K562 (cell line): ENCODE results near the gene PHTF2. TPM values are rescaled to one million over a fixed set of nuclear protein-coding genes. Genes with fewer than 3 reads are reported as not detected.

Experiments
- ATAC-seq: fragments of 200-7000 bp; cut with Tn5 transposase; 3 replicates; pipeline ENCODE4 v1.9.1; 2020; ENCODE audit warnings: moderate library complexity
- BruUV-seq: library from RNA; stranded (reverse); fragments of 400-500 nt; replicated peaks from 2 replicates; lab custom pipeline; 2021; lab: Mats Ljungman, UMichigan
- CTCF ChIA-PET: fragments of 300-600 bp; formaldehyde crosslinking; extraction: SDS; loops from one replicate; lab custom pipeline; 2021; ENCODE audit warnings: low intra/inter-chr PET ratio; lab: Yijun Ruan, JAX
- POLR2A ChIA-PET: fragments of 300-600, 350-650 bp; sonication (Branson Sonifier 250); formaldehyde crosslinking; extraction: SDS; loops from one replicate; lab custom pipeline; 2021; ENCODE audit warnings: antibody characterized with exemption, inconsistent platforms; lab: Yijun Ruan, JAX
- DNase-seq, 4 experiments: peaks; one replicate each; pipeline versions ENCODE4 v3.0.0 to v3.0.0-alpha.2; 2011 to 2018; ENCODE audit warnings: low spot score in 3 of 4, mixed read lengths in 3 of 4; ENCODE audit errors: extremely low read depth in 1 of 4
- FAIRE-seq: peaks from 2 replicates; lab custom pipeline; 2011; peaks lifted over from hg19 to GRCh38; lab: Jason Lieb, UNC
- H2AFZ ChIP-seq: 2 replicates; pipeline ENCODE4 v1.6.0; 2011; ENCODE audit warnings: low read depth, low read length, control low read depth, inconsistent platforms
- H3K27ac ChIP-seq: fragments of 200-600 bp; 3 replicates; pipeline ENCODE4 v1.8.0; 2011; ENCODE audit warnings: low read depth, mild to moderate bottlenecking, control low read depth, inconsistent platforms, low read length, moderate library complexity, mixed read lengths; ENCODE audit errors: extremely low read depth
- H3K27me3 ChIP-seq, 2 experiments: fragments of 300-600 bp in 1 of 2; 2 replicates in 1 of 2; 3 replicates in 1 of 2; pipeline versions ENCODE4 v1.6.0 to v1.8.0; 2011; ENCODE audit warnings: inconsistent platforms in 2 of 2, low read length in 2 of 2, mild to moderate bottlenecking in 1 of 2, mixed read lengths in 1 of 2, moderate library complexity in 1 of 2; ENCODE audit not compliant: control insufficient read depth in 2 of 2, insufficient read depth in 2 of 2
- H3K36me3 ChIP-seq: fragments of 300-600 bp; 3 replicates; pipeline ENCODE4 v1.8.0; 2011; ENCODE audit warnings: mild to moderate bottlenecking, low read length, inconsistent platforms; ENCODE audit not compliant: control insufficient read depth, insufficient read depth
- H3K4me1 ChIP-seq, 2 experiments: fragments of 200-600 bp in 1 of 2; replicated peaks in 1 of 2; 2 replicates in 1 of 2; 3 replicates in 1 of 2; pipeline versions ENCODE4 v1.5.1 to v1.8.0; 2011; ENCODE audit warnings: inconsistent platforms in 2 of 2, low read length in 2 of 2, mild to moderate bottlenecking in 1 of 2, mixed read lengths in 1 of 2, moderate library complexity in 1 of 2; ENCODE audit not compliant: control insufficient read depth in 2 of 2, insufficient read depth in 2 of 2
- H3K4me2 ChIP-seq: 2 replicates; pipeline ENCODE4 v1.6.1; 2011; ENCODE audit warnings: low read length, control low read depth, inconsistent platforms, mixed read lengths; ENCODE audit not compliant: insufficient read depth
- H3K4me3 ChIP-seq: fragments of 200-600 bp; sonication (generic), shearing (Covaris generic); 2 replicates; pipeline ENCODE4 v1.5.1; 2016; ENCODE audit warnings: control low read depth, inconsistent platforms
- H3K79me2 ChIP-seq: fragments of 200-600 bp; 3 replicates; pipeline ENCODE4 v1.8.0; 2011; ENCODE audit warnings: low read length, inconsistent platforms; ENCODE audit not compliant: control insufficient read depth, insufficient read depth
- H3K9ac ChIP-seq, 2 experiments: 2 replicates each; pipeline versions ENCODE4 v1.6.0 to v1.6.1; 2011; ENCODE audit warnings: low read depth in 2 of 2, low read length in 2 of 2, control low read depth in 1 of 2, inconsistent platforms in 1 of 2, mild to moderate bottlenecking in 1 of 2, mixed read lengths in 1 of 2; ENCODE audit not compliant: insufficient read depth in 1 of 2
- H3K9me1 ChIP-seq: one replicate; pipeline ENCODE4 v1.6.0; 2011; ENCODE audit warnings: inconsistent platforms, mild to moderate bottlenecking, low read length, moderate library complexity; ENCODE audit not compliant: control insufficient read depth, insufficient read depth
- H3K9me3 ChIP-seq: replicated peaks from 2 replicates; pipeline ENCODE4 v1.5.1; 2011; ENCODE audit warnings: low read depth, low read length, inconsistent platforms; ENCODE audit not compliant: control insufficient read depth, insufficient read depth
- H4K20me1 ChIP-seq: replicated peaks from 2 replicates; pipeline ENCODE4 v1.6.1; 2011; ENCODE audit warnings: low read length, inconsistent platforms, mixed read lengths; ENCODE audit not compliant: control insufficient read depth, insufficient read depth
- ARNT ChIP-seq, 2 experiments: fragments of 450-650 bp; IDR thresholded peaks; 2 replicates each; pipeline ENCODE4 v1.6.1; 2016; ENCODE audit warnings: mild to moderate bottlenecking in 1 of 2
- CAMTA2 ChIP-seq: fragments of 250-450 bp; sonication (Bioruptor Pico); conservative IDR thresholded peaks from 2 replicates; pipeline ENCODE4 v1.5.1; 2022
- DACH1 ChIP-seq: fragments of 450-650 bp; IDR thresholded peaks from 2 replicates; pipeline ENCODE4 v1.6.1; 2018; ENCODE audit not compliant: partially characterized antibody
- EP400 ChIP-seq: fragments of 450-650 bp; IDR thresholded peaks from 2 replicates; pipeline ENCODE4 v1.6.1; 2017; ENCODE audit warnings: antibody characterized with exemption, mild to moderate bottlenecking, moderate library complexity
- HDAC1 ChIP-seq, 2 experiments: fragments of 450-650 bp; IDR thresholded peaks; 2 replicates each; pipeline ENCODE4 v1.6.1; 2016 to 2017; ENCODE audit warnings: inconsistent platforms in 1 of 2, mild to moderate bottlenecking in 1 of 2, moderate library complexity in 1 of 2
- LEF1 ChIP-seq: fragments of 450-650 bp; IDR thresholded peaks from 2 replicates; pipeline ENCODE4 v1.6.1; 2016; ENCODE audit warnings: mild to moderate bottlenecking
- MAFF ChIP-seq: IDR thresholded peaks from 2 replicates; pipeline ENCODE4 v1.6.1; 2012; ENCODE audit warnings: low read length, improper control_type of control experiment
- MEIS2 ChIP-seq: fragments of 450-650 bp; IDR thresholded peaks from 2 replicates; pipeline ENCODE4 v1.6.1; 2014; ENCODE audit warnings: mild to moderate bottlenecking; ENCODE audit not compliant: partially characterized antibody
- MYNN ChIP-seq, 2 experiments: sonication (generic); formaldehyde crosslinking in 1 of 2; IDR thresholded peaks; 2 replicates each; pipeline versions ENCODE4 v1.5.0 to v1.6.1; 2016 to 2020; ENCODE audit warnings: antibody characterized with exemption in 1 of 2, missing genetic modification reagents in 1 of 2
- RAD51 ChIP-seq: fragments of 450-650 bp; IDR thresholded peaks from 2 replicates; pipeline ENCODE4 v1.7.1; 2016; ENCODE audit warnings: low read depth, mild to moderate bottlenecking, borderline replicate concordance
- RREB1 ChIP-seq: fragments of 250-450 bp; sonication (Bioruptor Pico); IDR thresholded peaks from 2 replicates; pipeline ENCODE4 v1.4.0; 2020
- SAP30 ChIP-seq: fragments of 200-600 bp; sonication (generic); IDR thresholded peaks from 2 replicates; pipeline ENCODE4 v1.6.1; 2012; ENCODE audit warnings: borderline replicate concordance, low read depth, mild to moderate bottlenecking, moderate library complexity, low read length, control low read depth, inconsistent platforms; ENCODE audit not compliant: insufficient read depth, poor library complexity, severe bottlenecking
- SNIP1 ChIP-seq: fragments of 450-650 bp; IDR thresholded peaks from 2 replicates; pipeline ENCODE4 v1.7.1; 2017; ENCODE audit warnings: low read depth, mild to moderate bottlenecking
- ZNF146 ChIP-seq: IDR thresholded peaks from one replicate; pipeline ENCODE4 v1.6.1; 2018; ENCODE audit warnings: missing compliant biosample characterization; ENCODE audit not compliant: unreplicated experiment
- ZNF23 ChIP-seq: fragments of 250-450 bp; sonication (Bioruptor Pico); IDR thresholded peaks from 2 replicates; pipeline ENCODE4 v1.4.0; 2020; ENCODE audit warnings: mild to moderate bottlenecking
- ZNF274 ChIP-seq: IDR thresholded peaks from 2 replicates; pipeline ENCODE4 v1.6.1; 2011; ENCODE audit warnings: low read depth, mild to moderate bottlenecking, low read length, moderate library complexity, borderline replicate concordance
- ZNF282 ChIP-seq: sonication (generic); formaldehyde crosslinking; IDR thresholded peaks from 2 replicates; pipeline ENCODE4 v1.8.1; 2023; ENCODE audit warnings: missing genetic modification reagents
- ZNF583 ChIP-seq: fragments of 250-450 bp; sonication (Bioruptor Pico); IDR thresholded peaks from 2 replicates; pipeline ENCODE4 v1.4.0; 2020
- WGBS: fragments of 100-300 bp; shearing (Covaris generic); methylation state at CpG from one replicate; pipeline ENCODE4 v1.1.6; 2016; ENCODE audit warnings: low coverage, mixed read lengths; ENCODE audit not compliant: insufficient coverage; ENCODE audit errors: missing lambda C conversion rate; 5-methylcytosine and 5-hydroxymethylcytosine counted together
- in situ Hi-C: fragments of 300-500 bp; cut with MboI; formaldehyde crosslinking; loops from 4 replicates; pipeline ENCODE4 v1.15.0; 2018; ENCODE audit warnings: inconsistent platforms, mixed read lengths
- intact Hi-C: fragments of 100-400 bp; cut with micrococcal nuclease; formaldehyde crosslinking; loops from 2 replicates; pipeline ENCODE4 v1.14.2; 2022
- polyA plus RNA-seq, 8 experiments: library from polyadenylated mRNA; depleted of rRNA in 4 of 8; stranded (reverse) in 5 of 8; unstranded in 3 of 8; fragments of >200 nt; fragmentation: Nextera tagmentation in 2 of 8; fragmentation: Illumina TruSeq in 1 of 8; extraction: Ambion mirVana in 2 of 8; extraction: Trizol in 1 of 8; gene quantifications; 2 replicates each; pipeline versions ENCODE4 v1.2.1 to v1.2.3, GENCODE V29; 2011 to 2014; ENCODE audit warnings: inconsistent platforms in 1 of 8, missing spikeins in 1 of 8
- total RNA-seq, 7 experiments: library from RNA; depleted of rRNA in 6 of 7; stranded (reverse); fragments of >200 nt in 6 of 7; fragmentation: Illumina TruSeq in 2 of 7; extraction: Trizol in 2 of 7; gene quantifications; 2 replicates each; pipeline versions ENCODE4 v1.2.1 to v1.2.3, GENCODE V29; 2011 to 2021; ENCODE audit warnings: low replicate concordance in 1 of 7

The PHTF2 gene
- total and polyA plus RNA-seq, 9 of the 15 experiments (the other 6 are each of a cell fraction or from before 2014, with no cell fraction given), result 17.9 to 43.6 (median 25.4) TPM

GRCh38 chr7:77913977-77914607 lies 115.5 kb downstream of the PHTF2 start:
- H3K9me1 ChIP-seq, result no peaks in the 10 kb centered on the region
- peak in 3 of 4 experiments; percentile 21 to 81 (median 57) for DNase-seq
- intact Hi-C loops, result no loop called here
- H4K20me1 ChIP-seq, result no peaks in the 10 kb centered on the region
- in situ Hi-C loops, result no loop called here
- CTCF ChIA-PET, result interaction anchor here (0.6 kb wide), 1 partner anchor 174 kb away, joined by 3 read pairs; no protein-coding TSS in a partner anchor
- ATAC-seq, result peak; percentile 86
- FAIRE-seq, result peak; percentile 91
- H3K4me1 ChIP-seq, result peaks cover 11 to 29% of the 10 kb centered on the region in 2 experiments; a peak in 4 of 5 replicates
- peak overlapping the region; percentile 47 for H2AFZ ChIP-seq
- peaks cover 17% of the 10 kb centered on the region; the same call in 2 of the 3 replicates for H3K36me3 ChIP-seq
- WGBS, result 0% methylated on average over 3 of the region's 4 CpGs
- no peak overlapping the region for H3K9ac ChIP-seq
- H3K4me2 ChIP-seq, result peak overlapping the region; percentile 62
- POLR2A ChIA-PET, result interaction anchor here (0.9 to 1.8 kb wide), 6 partner anchors 8 to 350 kb away, joined by 3 to 5 read pairs (median 4); no protein-coding TSS in a partner anchor
- H3K27ac ChIP-seq, result peak overlapping the region; percentile 52; the same call in 2 of the 3 replicates
- no peaks in the 10 kb centered on the region for H3K79me2 ChIP-seq
- BruUV-seq, result no TSS peak
- no peak overlapping the region for H3K4me3 ChIP-seq
- no peaks in the 10 kb centered on the region for H3K9me3 ChIP-seq
- H3K27me3 ChIP-seq, result no peaks in the 10 kb centered on the region
- peak; percentile 12 for TF ChIP-seq DACH1
- TF ChIP-seq MEIS2, result peak; percentile 11
- no peak for TF ChIP-seq MAFF
- TF ChIP-seq ZNF282 (CRISPR knock-in tag), result no peak
- TF ChIP-seq RAD51, result peak; percentile 24; the same call in 1 of the 2 replicates
- peak in 1 of 2 experiments; percentile 59; a peak in 1 of 4 replicates for TF ChIP-seq HDAC1 (IDR thresholded peaks at IDR 0.05)
- TF ChIP-seq MYNN (IDR thresholded peaks at IDR 0.05), result no peak
- TF ChIP-seq MYNN (CRISPR knock-in tag; IDR thresholded peaks at IDR 0.05), result no peak
- peak; percentile 73; the same call in 1 of the 2 replicates for TF ChIP-seq LEF1
- TF ChIP-seq ARNT (IDR thresholded peaks at IDR 0.05), result peak in 1 of 2 experiments; percentile 62; a peak in 1 of 4 replicates
- TF ChIP-seq EP400, result peak; percentile 48
- TF ChIP-seq RREB1 (CRISPR knock-in tag), result no peak
- TF ChIP-seq ZNF583 (CRISPR knock-in tag), result no peak
- TF ChIP-seq SAP30, result no peak
- TF ChIP-seq ZNF146 (CRISPR knock-in tag), result no peak
- TF ChIP-seq CAMTA2 (CRISPR knock-in tag), result no peak
- no peak for TF ChIP-seq ZNF23
- no peak for TF ChIP-seq SNIP1
- no peak for TF ChIP-seq ZNF274
